Thymus (tissue), 2 donors: Measurements from ENCODE around the gene PODN. TPM values are rescaled to one million over a fixed set of nuclear protein-coding genes. Genes with fewer than 3 reads are reported as not detected.

ENCODE experiments used
- polyA plus RNA-seq: library from polyadenylated mRNA; stranded (reverse); fragments of 200-250 nt; gene quantifications from one replicate; pipeline ENCODE4 v1.2.3, GENCODE V29; 2013
- total RNA-seq: library from RNA; stranded (reverse); fragments of 120-200 nt; gene quantifications from one replicate; pipeline ENCODE4 v1.2.4, GENCODE V29; 2013
- donor health status: healthy.

PODN gene
- total and polyA plus RNA-seq, 2 donors: 1.4 to 4.8 TPM

Other genes starting within 250 kb of the PODN start
- gene ZYG11A, start 219.5 kb upstream of the PODN start, total RNA-seq: 0.90 TPM
- gene ZYG11A, start 219.5 kb upstream of the PODN start, polyA plus RNA-seq: 0.91 TPM
- 31.6 TPM for gene ECHDC2, start 140.5 kb upstream of the PODN start, total RNA-seq
- 114 TPM for gene ECHDC2, start 140.5 kb upstream of the PODN start, polyA plus RNA-seq
- 141 TPM for gene SCP2, start 134.9 kb upstream of the PODN start, total RNA-seq
- 179 TPM for gene SCP2, start 134.9 kb upstream of the PODN start, polyA plus RNA-seq
- under 0.01 TPM for gene SLC1A7, start 80.4 kb downstream of the PODN start, total RNA-seq
- 0.07 TPM for gene SLC1A7, start 80.4 kb downstream of the PODN start, polyA plus RNA-seq
- 15.5 TPM for gene CPT2, start 134.6 kb downstream of the PODN start, total RNA-seq
- gene CPT2, start 134.6 kb downstream of the PODN start, polyA plus RNA-seq: 17.0 TPM
- 55.6 TPM for gene CZIB, start 158.4 kb downstream of the PODN start, total RNA-seq
- gene CZIB, start 158.4 kb downstream of the PODN start, polyA plus RNA-seq: 88.6 TPM
- gene MAGOH, start 176.3 kb downstream of the PODN start, total RNA-seq: 84.3 TPM
- gene MAGOH, start 176.3 kb downstream of the PODN start, polyA plus RNA-seq: 134 TPM